T47D (cell line): ENCODE results near the gene KCNA4.
"Not testable (repeated sequence)": the region's sequence is repeated elsewhere in the genome, so short reads cannot be mapped to it uniquely, and the experiment has no call there.

Experiments used
- DNase-seq, 2 experiments: peaks; one replicate each; pipeline versions ENCODE4 v3.0.0 to v3.0.0-alpha.2; 2011 to 2012; ENCODE audit warnings: low read depth in 1 of 2, low spot score in 1 of 2
- JUND ChIP-seq: IDR thresholded peaks from 2 replicates; pipeline ENCODE4 v1.6.1; 2012; ENCODE audit warnings: low read depth
- in situ Hi-C: cut with HindIII; loops from 2 replicates; pipeline ENCODE4 v1.10.0; 2016; ENCODE audit warnings: low sequenced_read_pairs, low pct_unique_long_range_greater_than_20kb

Gene KCNA4

GRCh38 chr11:29978549-29978948, 38.3 kb downstream of the KCNA4 start:
- no peak for TF ChIP-seq JUND
- in situ Hi-C loops = no loop called here
- no peak for DNase-seq

- in situ Hi-C loops, DNase-seq: not testable (repeated sequence)
These were observed 41.2 kb downstream of the KCNA4 start for GRCh38 chr11:29975580-29975979.

- in situ Hi-C loops = no loop called here
- DNase-seq = no peak
- no peak for TF ChIP-seq JUND
These were observed 53.0 kb downstream of the KCNA4 start for GRCh38 chr11:29963796-29964195.

GRCh38 chr11:29963036-29963435, 53.8 kb downstream of the KCNA4 start:
- in situ Hi-C loops = no loop called here
- TF ChIP-seq JUND = no peak
- DNase-seq = no peak

GRCh38 chr11:29962243-29962642, 54.6 kb downstream of the KCNA4 start:
- DNase-seq = no peak
- no peak for TF ChIP-seq JUND
- in situ Hi-C loops = no loop called here
